ENCODE data around the gene GALNS.

The GALNS gene

DNA sequence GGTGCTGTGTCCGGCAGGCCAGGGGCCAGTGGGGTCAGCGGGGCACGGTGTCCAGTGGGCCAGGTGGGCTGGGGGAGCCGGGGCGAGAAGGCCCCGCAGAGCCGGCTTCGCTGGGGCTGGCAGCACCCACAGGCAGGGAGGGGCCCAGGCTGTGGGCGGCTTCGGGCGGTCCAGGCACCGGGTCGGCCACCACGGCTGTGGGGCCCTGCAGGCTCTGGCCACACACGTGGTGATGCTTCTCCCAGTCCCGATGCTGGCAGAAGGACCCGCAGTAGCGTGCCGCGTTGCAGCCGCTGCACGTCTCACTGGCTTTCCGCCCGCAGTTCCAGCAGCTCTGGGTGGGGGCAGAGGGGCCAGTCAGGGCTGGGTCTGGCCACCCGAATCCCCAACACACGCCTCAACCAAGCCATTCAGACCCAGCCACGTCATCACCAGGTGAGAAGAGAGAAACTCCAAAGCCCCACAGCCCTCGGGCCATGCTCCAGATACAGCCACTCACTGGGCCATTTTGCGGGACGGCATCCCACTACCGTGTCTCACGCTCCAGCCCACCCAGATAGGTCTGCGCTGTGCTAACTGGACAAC is 20.3 kb upstream of the GALNS start:
- no peak for DNase-seq

DNA sequence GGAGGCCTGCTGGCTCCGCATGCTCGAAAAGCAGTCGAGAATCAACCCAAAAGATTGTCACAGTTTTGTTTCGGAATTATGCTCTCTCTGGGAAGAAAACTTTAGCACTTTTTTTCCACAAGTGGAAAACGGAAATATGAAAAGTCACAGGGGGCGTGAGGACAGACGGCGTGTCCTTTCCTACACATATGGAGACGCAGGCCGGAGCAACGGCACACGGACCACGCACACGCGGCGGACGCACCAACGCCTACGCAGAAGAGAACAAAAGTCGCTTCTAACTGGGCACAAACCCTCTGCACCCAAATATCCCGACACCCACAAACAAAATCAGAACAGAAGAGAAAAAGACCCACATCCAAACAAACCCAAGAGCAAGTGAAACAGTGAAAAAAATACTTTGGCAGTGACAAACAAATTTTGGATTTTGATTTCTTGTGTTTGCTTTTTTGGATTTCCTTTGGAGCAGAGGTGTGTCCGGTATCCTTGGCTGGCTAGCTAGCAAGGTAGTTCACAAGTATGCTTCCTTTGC is 19.0 kb upstream of the GALNS start:
- no peak for DNase-seq

DNA sequence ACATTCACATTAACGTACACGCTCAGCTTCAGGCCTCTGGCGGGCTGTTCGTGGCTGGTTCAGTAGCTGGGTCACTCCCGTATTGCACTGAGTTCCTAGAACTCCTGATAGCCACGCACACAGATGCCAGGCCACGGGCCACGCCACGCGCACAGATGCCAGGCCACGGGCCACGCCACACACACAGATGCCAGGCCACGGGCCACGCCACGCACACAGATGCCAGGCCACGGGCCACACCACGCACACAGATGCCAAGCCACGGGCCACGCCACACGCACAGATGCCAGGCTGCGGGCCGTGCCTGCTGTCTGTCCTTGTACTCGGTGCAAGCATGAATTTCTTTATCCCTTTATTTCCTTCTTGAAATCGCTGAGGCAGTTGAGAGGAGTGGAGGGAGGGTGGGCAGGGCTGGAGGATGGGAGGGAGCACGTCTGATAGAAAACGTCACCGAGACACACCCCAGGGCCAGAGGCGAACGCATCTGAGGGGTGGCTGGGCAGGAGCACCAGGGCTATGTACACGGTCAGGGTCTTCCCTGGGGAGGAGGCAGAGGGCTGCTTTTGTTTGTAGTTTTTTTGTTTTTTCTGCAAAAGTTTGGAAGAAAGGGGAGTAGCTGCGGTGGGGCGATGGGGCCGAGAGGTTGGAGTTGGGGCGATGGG is 18.3 kb upstream of the GALNS start:
- DNase-seq = no peak

DNA sequence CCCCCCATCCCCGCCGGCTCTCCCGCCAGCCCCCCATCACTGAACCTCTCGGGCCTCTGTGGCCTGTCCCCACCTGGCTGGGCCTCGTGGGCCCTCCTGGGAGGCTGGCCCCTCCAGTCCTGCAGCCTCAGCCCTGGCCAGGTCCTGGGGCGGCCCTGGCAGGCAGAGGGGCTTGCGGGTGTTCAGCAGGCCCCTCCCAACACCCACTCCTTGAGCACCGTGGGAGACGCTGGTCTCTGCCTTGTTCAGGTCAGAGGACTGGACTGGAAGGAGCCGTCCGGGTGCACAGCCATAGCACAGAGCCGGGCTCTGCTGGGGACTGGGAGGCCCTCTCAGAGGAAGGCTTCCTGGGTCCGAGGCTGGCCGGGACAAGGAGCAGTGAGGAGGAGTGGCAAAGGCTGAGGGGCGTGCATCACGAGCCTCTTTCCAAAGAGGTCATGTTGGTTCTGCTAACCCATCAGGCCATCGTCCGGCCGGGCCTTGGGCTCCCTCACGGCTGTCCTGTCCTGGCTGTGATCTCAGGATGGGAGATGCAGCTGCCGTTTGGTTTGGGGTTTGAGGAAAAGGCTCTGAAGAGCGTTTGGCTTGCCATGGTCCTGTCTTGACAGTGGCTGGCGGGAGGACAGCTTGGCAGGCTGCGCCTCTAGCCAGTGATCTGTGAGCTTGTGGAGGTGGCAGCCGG is 16.0 kb upstream of the GALNS start:
- DNase-seq = no peak

DNA sequence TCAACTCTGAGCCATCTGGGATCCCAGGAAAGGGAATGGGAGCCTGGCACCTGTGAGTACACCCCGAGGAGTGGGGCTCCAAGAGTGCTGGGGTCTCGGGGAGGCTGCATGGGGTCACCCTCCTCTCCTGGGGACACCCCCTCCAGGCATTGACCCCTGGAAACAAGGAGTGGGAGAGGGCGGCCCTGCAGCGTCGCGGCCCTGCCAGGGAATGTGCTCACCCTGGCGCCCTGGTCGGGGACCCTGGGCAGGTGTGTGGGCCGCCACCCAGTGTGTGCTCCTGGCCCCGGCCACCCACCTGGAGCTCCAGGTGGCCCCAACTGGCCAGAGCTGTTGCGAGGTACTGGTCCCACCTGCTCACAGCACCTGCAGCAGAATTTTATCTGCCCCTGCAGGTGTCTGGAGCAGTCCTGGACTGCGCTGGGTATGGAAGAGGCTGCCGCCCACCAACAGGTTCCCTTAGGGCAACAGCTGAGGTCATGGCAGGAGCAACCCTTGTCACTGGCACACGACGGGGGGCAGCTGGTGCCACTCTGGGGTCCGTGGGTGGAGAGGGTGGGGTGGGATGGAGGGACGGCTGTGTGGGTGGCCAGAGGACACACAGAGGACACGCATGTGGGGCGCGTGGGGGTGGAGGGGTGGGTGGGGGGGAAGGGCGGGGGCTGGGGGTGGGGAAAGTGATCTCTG is 15.1 kb upstream of the GALNS start:
- DNase-seq = no peak

DNA sequence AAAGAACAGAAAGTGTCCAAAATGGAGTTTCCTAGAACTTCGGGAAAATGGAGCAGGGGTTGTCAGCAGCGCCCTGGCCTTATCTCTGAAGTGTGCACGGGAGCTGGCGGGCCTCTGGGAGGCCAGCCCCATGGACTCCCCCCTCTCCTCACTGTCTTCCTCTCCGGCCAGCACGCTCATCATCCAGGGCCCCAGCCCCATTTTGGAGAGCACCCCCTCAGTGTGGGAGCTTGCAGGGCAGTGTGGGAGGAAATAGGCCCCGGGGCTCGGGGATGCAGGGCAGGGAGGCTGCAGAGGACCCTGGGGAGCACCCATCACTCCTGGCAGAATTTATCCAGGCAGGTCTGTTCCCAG is 14.6 kb upstream of the GALNS start:
- DNase-seq = no peak

DNA sequence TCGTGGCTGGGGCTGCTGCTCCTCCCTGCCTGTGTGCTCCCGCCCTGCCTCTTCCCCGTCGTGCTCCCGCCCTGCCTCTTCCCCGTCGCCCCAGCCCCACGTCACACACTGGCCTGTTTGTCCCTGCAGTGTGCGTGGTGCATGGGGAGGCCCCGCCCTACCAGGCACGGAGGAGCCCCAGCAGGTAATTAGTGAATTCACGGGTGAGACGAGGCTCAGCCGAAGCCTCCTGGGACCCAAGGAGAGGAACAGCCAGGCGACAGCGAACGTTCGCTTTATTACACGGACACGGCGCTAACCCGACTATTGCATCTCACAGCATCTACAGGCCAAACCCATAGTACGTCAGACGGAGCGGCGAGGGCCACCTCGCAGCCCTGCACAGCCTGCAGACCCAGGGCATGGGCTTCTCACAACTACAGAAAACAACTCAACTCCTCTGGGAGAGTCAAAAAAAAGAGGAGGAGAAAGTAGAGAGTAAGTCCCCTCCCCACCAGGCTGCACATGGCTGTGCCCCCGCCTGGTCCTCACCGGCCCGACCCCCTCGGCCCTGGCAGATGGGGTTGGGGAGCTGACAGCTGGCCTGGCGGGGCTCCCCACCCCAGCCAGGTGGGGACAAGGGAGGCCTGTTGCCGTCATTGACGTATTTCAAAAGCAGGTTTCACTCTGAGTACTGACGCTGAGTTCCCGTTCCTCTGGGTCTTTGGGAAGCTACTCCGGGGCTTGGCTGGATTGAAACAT is 14.0 kb upstream of the GALNS start:
- no peak for DNase-seq

DNA sequence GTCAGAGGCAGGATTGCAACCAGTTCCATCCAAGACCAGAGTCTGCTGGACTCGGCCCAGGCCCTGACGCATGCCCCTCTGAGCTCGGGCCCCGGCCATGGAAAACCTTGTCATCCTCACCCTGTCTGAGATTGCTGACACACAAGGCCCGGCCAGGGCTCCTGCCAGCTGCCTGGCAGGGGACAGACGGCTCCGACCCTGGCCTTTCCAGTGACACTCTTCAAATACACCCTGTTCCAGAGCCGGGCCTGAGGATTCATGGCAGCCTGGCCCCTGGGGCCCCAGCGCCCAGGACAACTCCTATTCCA is 12.9 kb upstream of the GALNS start:
- no peak for DNase-seq

DNA sequence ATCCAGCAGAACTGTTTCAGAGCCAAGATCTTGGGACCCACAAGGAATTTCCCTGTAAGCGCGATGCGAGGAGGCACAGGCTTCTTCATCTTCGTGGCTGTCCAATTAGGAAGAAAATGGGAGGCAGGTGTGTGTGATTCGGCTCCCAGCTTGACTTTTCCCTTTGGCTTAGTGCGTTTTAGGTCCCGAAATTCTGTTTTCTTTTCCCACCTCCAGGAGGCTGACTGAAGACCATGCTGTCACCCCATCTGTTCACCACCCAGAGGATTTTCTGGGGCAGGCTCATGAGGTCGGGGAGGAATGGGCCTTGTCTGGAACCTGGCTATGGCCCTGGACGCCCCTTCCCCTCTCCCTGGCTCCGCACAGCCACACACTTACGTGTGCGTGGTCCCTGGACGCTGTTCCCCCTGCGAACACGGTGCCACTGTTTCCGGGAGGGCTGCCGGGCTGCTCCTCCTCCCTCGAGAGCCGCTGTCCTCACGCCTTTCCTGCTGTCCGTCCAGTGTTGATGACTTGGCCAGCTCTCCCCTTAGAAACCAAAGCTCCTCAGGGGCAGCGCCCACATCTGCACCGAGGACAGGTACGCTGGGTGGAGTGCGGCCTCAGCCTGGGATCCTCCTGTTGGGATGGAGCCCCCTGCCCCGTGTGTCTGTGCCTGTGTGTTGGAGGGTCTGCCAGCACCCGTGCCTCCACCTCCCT is 12.4 kb upstream of the GALNS start:
- DNase-seq = no peak

DNA sequence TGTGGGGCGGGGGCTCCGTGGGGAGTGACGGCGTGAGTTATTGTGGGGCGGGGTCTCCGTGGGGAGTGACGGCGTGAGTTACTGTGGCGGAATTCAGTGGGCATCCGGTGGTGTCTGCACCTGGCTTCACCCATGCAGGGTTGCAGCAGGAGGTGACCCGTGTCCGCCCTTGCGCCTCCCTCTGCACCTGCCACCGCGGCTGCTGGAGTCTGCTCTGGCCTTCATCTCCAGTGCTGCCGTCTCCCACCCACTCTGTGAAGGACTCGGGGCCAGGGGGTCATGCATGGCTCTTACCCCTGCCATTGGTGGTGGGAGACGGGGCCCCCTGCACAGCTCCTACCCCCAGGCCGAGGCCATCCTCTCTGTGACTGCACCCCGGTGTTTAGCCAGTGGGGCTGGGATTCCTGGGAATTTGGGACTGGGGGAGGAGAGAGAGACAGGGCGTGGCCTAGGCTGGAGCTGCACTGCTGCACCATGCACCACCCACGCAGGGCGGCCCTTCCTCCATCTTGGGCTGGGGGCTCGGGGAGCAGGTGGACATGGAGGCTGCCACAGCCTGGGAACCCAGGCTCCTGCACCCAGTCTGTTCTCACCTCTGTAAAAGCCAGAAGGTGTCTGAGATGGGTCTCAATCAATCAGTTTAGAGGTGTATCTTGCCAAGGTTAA is 11.0 kb upstream of the GALNS start:
- DNase-seq = no peak

DNA sequence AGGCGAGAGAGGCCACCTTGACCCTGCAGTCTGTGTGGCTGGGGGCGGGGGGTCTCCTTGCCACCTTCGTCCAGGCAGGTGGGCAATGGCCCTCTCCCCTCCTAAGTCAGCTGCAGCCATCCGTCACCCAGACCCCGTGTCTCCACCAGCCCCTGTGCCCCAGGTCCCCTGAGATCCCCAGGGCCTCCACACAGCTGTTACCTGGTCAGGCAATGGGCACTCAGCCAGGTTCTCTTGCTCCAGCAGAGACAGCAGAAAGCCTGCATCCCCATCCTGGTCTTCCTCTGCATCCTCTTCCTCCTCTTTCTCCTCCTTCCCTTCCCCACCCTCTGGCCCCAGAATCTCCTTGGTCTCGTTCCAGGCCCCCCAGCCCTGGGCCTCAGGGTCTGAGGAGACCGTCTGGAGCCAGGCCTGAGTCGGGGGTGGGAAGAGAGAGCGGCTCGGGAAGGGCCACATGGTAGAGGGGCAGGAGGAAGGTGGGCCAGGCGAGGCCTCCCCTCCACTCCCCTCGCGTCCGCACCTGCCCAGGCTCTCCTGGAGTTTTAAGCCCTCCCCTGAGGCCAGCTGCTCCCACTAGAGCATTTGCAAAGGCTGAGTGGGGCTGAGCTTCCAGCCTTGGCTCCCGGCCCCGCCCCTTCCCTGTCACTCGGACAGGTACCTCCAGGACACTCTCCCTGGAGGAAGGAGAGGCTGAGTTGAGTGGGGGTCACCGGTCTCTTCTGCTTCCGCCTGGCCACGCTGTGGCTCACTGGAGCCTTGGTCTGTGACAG is 9.6 kb upstream of the GALNS start, which contains the start of gene PABPN1L:
PABPN1L (minus strand) TSS at position 510 of the 770 bp plus-strand sequence; CDS start at position 456, 54 bp downstream.
- no peak for DNase-seq

DNA sequence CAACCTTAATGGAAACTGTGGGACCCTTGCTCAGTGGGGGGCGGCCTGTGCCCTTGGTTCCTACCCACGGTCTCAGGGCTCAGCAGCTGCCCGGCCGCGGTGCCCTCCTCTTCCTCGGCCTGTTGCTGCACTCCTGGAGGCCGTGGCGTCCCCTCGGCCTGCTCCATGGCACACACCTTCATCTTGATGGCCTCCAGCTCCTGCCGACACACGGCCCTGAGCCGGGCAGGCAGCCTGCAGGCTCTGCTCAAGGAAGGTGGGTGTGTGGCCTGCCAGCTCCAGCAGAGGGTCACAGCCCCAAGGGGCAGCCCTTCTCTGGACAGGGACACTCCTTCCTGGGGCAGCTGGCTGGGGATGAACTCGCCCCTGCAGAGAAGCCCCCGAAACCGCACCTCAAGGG is 9.0 kb upstream of the GALNS start:
- DNase-seq = no peak

DNA sequence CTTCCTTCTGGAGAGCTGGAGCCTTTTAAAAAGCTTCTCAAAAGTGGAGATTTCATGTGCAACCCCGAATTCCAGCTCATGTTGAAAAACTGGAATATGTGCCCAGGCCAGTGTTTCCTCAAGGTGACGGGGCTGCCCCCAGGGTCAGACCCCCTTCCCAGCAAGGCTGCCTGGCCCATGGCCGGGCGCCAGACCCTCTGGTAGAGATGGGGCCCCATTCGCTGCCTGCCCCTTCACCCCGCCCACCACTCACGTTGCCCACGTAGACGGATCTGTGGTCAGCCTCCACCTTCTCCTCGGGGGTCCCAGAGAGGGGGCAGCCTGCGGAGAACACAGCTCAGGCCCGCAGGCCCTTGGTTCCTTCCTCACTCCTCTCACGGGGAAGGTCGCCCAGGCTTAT is 8.6 kb upstream of the GALNS start:
- no peak for DNase-seq

DNA sequence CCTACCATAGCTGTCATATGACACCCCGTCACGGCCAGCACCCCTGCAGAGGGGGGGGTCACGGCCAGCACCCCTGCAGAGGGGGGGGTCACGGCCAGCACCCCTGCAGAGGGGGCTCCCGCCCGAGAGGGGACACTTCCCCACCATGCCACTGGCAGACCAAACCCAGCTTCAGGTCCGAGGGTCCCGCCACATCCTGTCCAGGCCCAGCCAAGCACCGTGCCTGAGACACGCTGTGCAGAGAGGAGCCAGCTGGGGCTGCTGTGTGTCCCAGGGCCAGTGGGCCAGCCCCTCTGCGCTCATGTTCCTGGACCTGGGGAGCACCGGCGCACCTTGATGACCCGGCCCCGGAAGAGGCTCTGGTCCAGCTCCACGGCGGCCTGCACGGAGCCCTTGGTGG is 7.8 kb upstream of the GALNS start:
- DNase-seq = no peak

DNA sequence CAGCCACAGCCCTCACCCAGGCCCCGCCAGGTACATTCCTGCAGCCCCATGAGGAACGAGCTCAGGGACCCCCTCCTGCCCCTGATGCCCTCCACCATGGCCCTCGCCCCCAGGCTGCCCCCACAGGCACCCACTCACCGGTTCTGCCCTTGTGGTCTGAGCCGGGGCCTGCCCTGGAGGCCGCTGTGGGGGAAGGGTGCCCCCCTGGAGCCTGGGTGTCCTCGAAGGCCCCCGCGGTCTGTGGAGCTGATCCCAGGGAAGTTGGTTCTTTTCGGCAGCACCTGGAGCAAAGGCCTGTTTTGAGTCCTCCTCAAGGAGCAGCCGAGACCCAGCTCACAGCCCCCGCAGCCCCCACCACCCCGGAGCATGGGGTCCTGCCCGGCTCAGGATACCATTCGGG is 7.4 kb upstream of the GALNS start:
- no peak for DNase-seq

DNA sequence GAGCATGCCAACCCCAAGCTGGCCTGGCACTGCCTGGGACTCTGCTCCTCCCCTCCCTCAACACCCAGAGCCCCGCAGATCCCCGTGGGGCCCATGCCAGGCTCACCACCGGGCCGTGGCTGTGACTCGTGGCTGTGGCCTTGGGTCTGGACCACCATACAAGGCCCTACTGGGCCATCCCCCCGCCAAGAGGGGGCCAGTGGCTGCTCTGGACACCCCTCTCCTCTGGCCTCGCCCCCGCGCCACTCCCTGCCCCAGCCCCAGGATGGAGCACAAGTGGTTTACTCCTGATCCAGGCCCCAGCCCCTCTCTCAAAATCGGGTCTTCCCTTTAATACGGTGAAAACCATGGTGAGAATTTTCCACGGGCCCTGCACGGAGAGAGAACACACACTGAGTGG is 6.7 kb upstream of the GALNS start:
- no peak for DNase-seq

DNA sequence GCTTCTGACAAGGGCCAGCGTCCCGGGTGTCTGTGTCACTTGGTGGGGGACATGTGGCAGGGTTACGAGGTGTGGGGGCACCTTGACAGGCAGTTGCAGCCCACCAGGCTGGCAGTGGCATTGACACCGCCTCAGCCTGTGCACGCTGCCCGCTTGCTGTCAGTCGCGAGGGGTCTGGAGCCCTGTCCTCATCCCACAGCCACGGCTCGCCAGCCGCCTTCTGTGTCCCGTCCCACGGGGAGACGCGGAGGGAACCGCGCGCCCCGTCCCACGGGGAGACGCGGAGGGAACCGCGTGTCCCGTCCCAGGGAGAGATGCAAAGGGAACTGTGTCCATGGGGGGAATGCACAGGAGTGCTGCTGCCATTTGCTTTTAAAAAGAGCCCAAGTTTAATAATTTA is 6.2 kb upstream of the GALNS start:
- DNase-seq = no peak

DNA sequence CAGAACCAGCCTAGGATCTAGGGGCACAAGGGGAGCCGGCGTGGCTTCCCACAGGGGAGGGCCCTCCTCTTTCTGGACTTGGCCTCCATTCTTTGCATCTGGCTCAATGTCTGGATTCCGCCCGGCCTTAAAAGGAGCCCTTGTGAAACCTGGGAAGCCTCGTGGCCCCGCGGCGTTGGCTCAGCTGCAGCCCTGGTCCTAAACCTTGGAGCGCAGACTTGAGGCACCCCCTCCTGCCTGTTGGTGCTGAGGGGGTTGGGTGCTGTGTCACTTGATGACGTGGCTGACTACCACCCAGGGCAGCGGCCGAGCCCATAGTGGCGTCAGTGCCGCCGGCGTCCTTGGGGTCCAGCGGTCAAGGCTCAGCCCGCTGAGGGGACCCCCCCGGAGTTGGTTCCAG is 4.6 kb upstream of the GALNS start:
- DNase-seq = no peak

DNA sequence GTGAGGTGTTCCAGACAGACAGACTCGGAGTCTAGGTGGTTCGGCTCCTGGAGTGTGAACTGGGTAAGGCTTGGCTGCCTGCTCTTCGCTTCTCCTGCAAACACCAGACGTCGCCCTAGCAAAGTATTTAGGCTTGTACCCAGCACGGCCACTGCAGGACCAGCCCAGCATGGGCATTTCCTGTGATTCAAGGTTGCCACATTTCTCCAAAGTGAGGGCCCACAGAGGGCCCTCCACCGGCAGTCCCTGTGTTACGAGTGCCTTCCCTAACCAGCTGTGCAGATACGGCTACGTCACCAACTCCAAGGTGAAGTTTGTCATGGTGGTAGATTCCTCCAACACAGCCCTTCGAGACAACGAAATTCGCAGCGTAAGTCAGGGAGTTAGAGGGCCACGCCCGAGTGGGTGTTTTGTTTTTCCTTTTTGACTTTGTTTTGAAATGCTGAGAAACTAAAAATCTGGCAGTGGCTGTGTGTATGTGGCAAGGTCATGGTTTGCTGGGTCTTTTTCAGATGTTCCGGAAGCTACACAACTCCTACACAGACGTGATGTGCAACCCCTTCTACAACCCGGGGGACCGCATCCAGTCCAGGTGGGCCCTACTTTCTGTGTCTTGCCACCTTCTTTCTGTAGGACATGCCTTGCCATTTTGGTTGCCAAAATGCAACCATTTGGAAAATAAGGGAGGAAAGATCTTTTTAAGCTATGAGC is 2.8 kb upstream of the GALNS start:
- DNase-seq = no peak
